HCT116 (cell line): Measurements from ENCODE around the gene CHRDL1. TPM values are rescaled to one million over a fixed set of nuclear protein-coding genes. Genes with fewer than 3 reads are reported as not detected.

Experiments used
- ATAC-seq: fragments of 200-7000 bp; cut with Tn5 transposase; 2 replicates; pipeline ENCODE4 v1.9.1; 2020; ENCODE audit warnings: mild to moderate bottlenecking, moderate library complexity
- Bru-seq: library from RNA; stranded (reverse); fragments of 400-500 nt; gene quantifications from one replicate; lab custom pipeline; 2021; lab: Mats Ljungman, UMichigan
- BruChase-seq, 2 experiments: library from RNA; stranded (reverse); fragments of 400-500 nt; gene quantifications; one replicate each; lab custom pipeline; 2021; lab: Mats Ljungman, UMichigan
- BruUV-seq: library from RNA; stranded (reverse); fragments of 400-500 nt; replicated peaks from 2 replicates; lab custom pipeline; 2021; lab: Mats Ljungman, UMichigan
- CTCF ChIA-PET: fragments of 300-600 bp; sonication (Branson Sonifier 250); formaldehyde crosslinking; loops from one replicate; lab custom pipeline; 2021; ENCODE audit warnings: antibody characterized with exemption; lab: Charles Lee
- POLR2A ChIA-PET: fragments of 300-600, 350-600 bp; sonication (Branson Sonifier 250); formaldehyde crosslinking; loops from one replicate; lab custom pipeline; 2021; ENCODE audit warnings: antibody characterized with exemption; lab: Charles Lee
- RAD21 ChIA-PET, 2 experiments: fragments of 300-600 bp; sonication (Branson Sonifier 250); formaldehyde crosslinking; loops; one replicate each; lab custom pipeline; 2023; ENCODE audit warnings: low total read pairs in 2 of 2; ENCODE audit not compliant: uncharacterized antibody in 2 of 2, unreplicated experiment in 2 of 2, low non-redundant PET in 1 of 2; lab: Charles Lee
- DNase-seq: peaks from one replicate; pipeline ENCODE4 v3.0.0-alpha.2; 2010; ENCODE audit warnings: low read depth, low spot score
- H2AFZ ChIP-seq: fragments of 200-600 bp; shearing (Covaris generic), sonication (generic); 2 replicates; pipeline ENCODE4 v1.6.1; 2017; ENCODE audit warnings: low read depth, mixed run types, mixed read lengths, antibody characterized with exemption, low read length; ENCODE audit not compliant: poor library complexity, severe bottlenecking
- H3K27ac ChIP-seq: 2 replicates; pipeline ENCODE4 v1.5.1; 2012; ENCODE audit warnings: low read depth, low read length
- H3K27me3 ChIP-seq: fragments of 200-600 bp; sonication (generic); 2 replicates; pipeline ENCODE4 v1.6.1; 2016; ENCODE audit warnings: mixed run types, low read length, mixed read lengths; ENCODE audit not compliant: insufficient read depth
- H3K36me3 ChIP-seq, 2 experiments: fragments of 200-500 bp in 1 of 2; fragments of 200-600 bp in 1 of 2; sonication (Bioruptor generic) in 1 of 2; sonication (generic) in 1 of 2; 2 replicates each; pipeline versions ENCODE4 v1.5.1 to v1.6.1; 2014 to 2016; ENCODE audit warnings: low read length in 2 of 2, inconsistent platforms in 1 of 2, mixed read lengths in 1 of 2, mixed run types in 1 of 2; ENCODE audit not compliant: insufficient read depth in 2 of 2, control insufficient read depth in 1 of 2
- H3K4me1 ChIP-seq, 2 experiments: fragments of 200-600 bp in 1 of 2; sonication (generic) in 1 of 2; 2 replicates each; pipeline versions ENCODE4 v1.5.1 to v1.6.1; 2012 to 2017; ENCODE audit warnings: low read length in 2 of 2, inconsistent platforms in 1 of 2, mild to moderate bottlenecking in 1 of 2, mixed read lengths in 1 of 2, mixed run types in 1 of 2, moderate library complexity in 1 of 2; ENCODE audit not compliant: insufficient read depth in 2 of 2, control insufficient read depth in 1 of 2
- H3K4me2 ChIP-seq: fragments of 200-600 bp; sonication (generic); 2 replicates; pipeline ENCODE4 v1.6.1; 2017; ENCODE audit warnings: mixed run types, low read length, mixed read lengths
- H3K4me3 ChIP-seq, 2 experiments: fragments of 200-600 bp in 1 of 2; sonication (generic) in 1 of 2; replicated peaks in 1 of 2; 2 replicates each; pipeline ENCODE4 v1.5.1; 2011 to 2016; ENCODE audit warnings: low read length in 2 of 2, control low read depth in 1 of 2, low read depth in 1 of 2, mild to moderate bottlenecking in 1 of 2, mixed read lengths in 1 of 2, mixed run types in 1 of 2
- H3K79me2 ChIP-seq: fragments of 200-600 bp; sonication (generic); 2 replicates; pipeline ENCODE4 v1.6.1; 2017; ENCODE audit warnings: mild to moderate bottlenecking, mixed run types, low read length, moderate library complexity, mixed read lengths; ENCODE audit not compliant: insufficient read depth
- H3K9ac ChIP-seq: fragments of 200-600 bp; sonication (generic); 2 replicates; pipeline ENCODE4 v1.6.1; 2016; ENCODE audit warnings: low read length, mixed read lengths
- H3K9me2 ChIP-seq: fragments of 200-600 bp; sonication (generic), shearing (Covaris generic); 2 replicates; pipeline ENCODE4 v1.6.1; 2017; ENCODE audit warnings: mixed run types, mild to moderate bottlenecking, moderate library complexity; ENCODE audit not compliant: insufficient read depth
- H3K9me3 ChIP-seq, 2 experiments: fragments of 200-500 bp in 1 of 2; fragments of 200-600 bp in 1 of 2; sonication (Bioruptor generic) in 1 of 2; sonication (generic) in 1 of 2; 2 replicates each; pipeline ENCODE4 v1.6.1; 2014 to 2017; ENCODE audit warnings: low read length in 2 of 2, mixed read lengths in 2 of 2, inconsistent platforms in 1 of 2, low read depth in 1 of 2, mild to moderate bottlenecking in 1 of 2, mixed run types in 1 of 2, moderate library complexity in 1 of 2; ENCODE audit not compliant: control insufficient read depth in 1 of 2, insufficient read depth in 1 of 2
- H4K20me1 ChIP-seq: fragments of 200-600 bp; sonication (generic), shearing (Covaris generic); 2 replicates; pipeline ENCODE4 v1.6.1; 2017; ENCODE audit warnings: mixed run types, mild to moderate bottlenecking, moderate library complexity; ENCODE audit not compliant: insufficient read depth
- ATF3 ChIP-seq: IDR thresholded peaks from 2 replicates; pipeline ENCODE4 v1.6.1; 2012
- CEBPB ChIP-seq: IDR thresholded peaks from 2 replicates; pipeline ENCODE4 v1.6.1; 2012; ENCODE audit warnings: low read depth
- CTCF ChIP-seq, 3 experiments: fragments of 200-600 bp in 1 of 3; sonication (generic) in 1 of 3; IDR thresholded peaks in 2 of 3; conservative IDR thresholded peaks in 1 of 3; 2 replicates each; pipeline ENCODE4 v1.5.1; 2012 to 2017; ENCODE audit warnings: low read depth in 2 of 3, low read length in 2 of 3, antibody characterized with exemption in 1 of 3, borderline replicate concordance in 1 of 3, control low read depth in 1 of 3, mild to moderate bottlenecking in 1 of 3, mixed read lengths in 1 of 3, mixed run types in 1 of 3, moderate library complexity in 1 of 3; ENCODE audit not compliant: insufficient read depth in 1 of 3
- EZH2 ChIP-seq: fragments of 200-600 bp; sonication (generic); IDR thresholded peaks from 2 replicates; pipeline ENCODE4 v1.6.1; 2017; ENCODE audit warnings: antibody characterized with exemption, mixed run types
- EZH2phosphoT487 ChIP-seq: fragments of 200-600 bp; IDR thresholded peaks from 2 replicates; pipeline ENCODE4 v1.6.1; 2018; ENCODE audit warnings: antibody characterized with exemption, borderline replicate concordance
- JUND ChIP-seq: IDR thresholded peaks from 2 replicates; pipeline ENCODE4 v1.6.1; 2012
- MAX ChIP-seq: IDR thresholded peaks from 2 replicates; pipeline ENCODE4 v1.6.1; 2012
- POLR2A ChIP-seq: IDR thresholded peaks from 2 replicates; pipeline ENCODE4 v1.7.0; 2011; ENCODE audit warnings: borderline replicate concordance; ENCODE audit not compliant: insufficient read depth, insufficient read length; ENCODE audit errors: extremely low read depth
- POLR2AphosphoS5 ChIP-seq: IDR thresholded peaks from 2 replicates; pipeline ENCODE4 v1.6.1; 2011; ENCODE audit warnings: mild to moderate bottlenecking, low read depth, low read length, moderate library complexity
- RAD21 ChIP-seq: IDR thresholded peaks from 2 replicates; pipeline ENCODE4 v1.6.1; 2012; ENCODE audit warnings: low read depth, mild to moderate bottlenecking
- REST ChIP-seq: IDR thresholded peaks from 2 replicates; pipeline ENCODE4 v1.6.1; 2012; ENCODE audit warnings: low read depth
- SIN3A ChIP-seq: IDR thresholded peaks from 2 replicates; pipeline ENCODE4 v1.6.1; 2012; ENCODE audit warnings: low read depth
- SP1 ChIP-seq: IDR thresholded peaks from 2 replicates; pipeline ENCODE4 v1.6.1; 2012; ENCODE audit warnings: low read depth
- TCF7L2 ChIP-seq: IDR thresholded peaks from 2 replicates; pipeline ENCODE4 v1.7.0; 2011; ENCODE audit warnings: borderline replicate concordance, inconsistent platforms; ENCODE audit not compliant: insufficient read depth, insufficient read length; ENCODE audit errors: extremely low read depth
- YY1 ChIP-seq: IDR thresholded peaks from 2 replicates; pipeline ENCODE4 v1.6.1; 2011; ENCODE audit warnings: low read length, low read depth, moderate library complexity, mild to moderate bottlenecking; ENCODE audit not compliant: insufficient replicate concordance; ENCODE audit errors: extremely low read depth
- ZBTB33 ChIP-seq: IDR thresholded peaks from 2 replicates; pipeline ENCODE4 v1.6.1; 2011; ENCODE audit warnings: mild to moderate bottlenecking, low read length, moderate library complexity; ENCODE audit not compliant: insufficient replicate concordance; ENCODE audit errors: extremely low read depth
- ZFX ChIP-seq: fragments of 450-650 bp; IDR thresholded peaks from 2 replicates; pipeline ENCODE4 v1.6.1; 2017
- ZNF274 ChIP-seq: fragments of 200-500 bp; sonication (Bioruptor generic); IDR thresholded peaks from 2 replicates; pipeline ENCODE4 v1.6.1; 2014; ENCODE audit warnings: mild to moderate bottlenecking, low read depth, low read length, inconsistent platforms
- intact Hi-C: fragments of 100-400 bp; cut with micrococcal nuclease; formaldehyde crosslinking; loops from 2 replicates; pipeline ENCODE4 v1.10.0; 2022
- long read RNA-seq: library from polyadenylated mRNA; unstranded; transcript quantifications from one replicate; pipeline ENCODE4 v2.0.0, GENCODE V29; 2021; ENCODE audit not compliant: unreplicated experiment
- polyA plus RNA-seq: library from polyadenylated mRNA; unstranded; fragments of >200 nt; gene quantifications from 2 replicates; pipeline ENCODE4 v1.2.1, GENCODE V29; 2012; ENCODE audit warnings: missing spikeins
- total RNA-seq: library from RNA; stranded (reverse); gene quantifications from one replicate; pipeline ENCODE4 v1.2.1, GENCODE V29; 2021; ENCODE audit not compliant: unreplicated experiment

The CHRDL1 gene
- total RNA-seq (0.05 TPM), Bru-seq, nascent RNA (not detected), BruChase-seq, experiment 1, labeled RNA remaining after a 6-hour chase (not detected), BruChase-seq, experiment 2, labeled RNA remaining after a 2-hour chase (not detected)
- polyA plus RNA-seq: not detected in 2 replicates
- long read RNA-seq: 0 reads

- no peak for DNase-seq
- Histone ChIP-seq H4K20me1 (no peaks in the 10 kb centered on the region), H3K4me2 (no peak within 1 kb of the TSS), H3K9me2 (no peaks in the 10 kb centered on the region), H2AFZ (no peak within 1 kb of the TSS), H3K27ac (no peak within 1 kb of the TSS), H3K9me3 (no peaks in the 10 kb centered on the region), H3K36me3 (no peaks in the 10 kb centered on the region), H3K9ac (no peak within 1 kb of the TSS), H3K79me2 (no peaks in the 10 kb centered on the region), H3K4me1 (no peaks in the 10 kb centered on the region), H3K27me3 (peaks cover 9% of the 10 kb centered on the region; the same call in 1 of the 2 replicates), H3K4me3 (no peak within 1 kb of the TSS)
- no TSS peak for BruUV-seq
- RAD21 ChIA-PET: no interaction called here
- CTCF ChIA-PET: no interaction called here
- POLR2A ChIA-PET: no interaction called here
- intact Hi-C loops: no loop called here
- ATAC-seq: no peak
- no peak for TF ChIP-seq EZH2
- no peak for TF ChIP-seq JUND
- TF ChIP-seq CTCF (IDR thresholded peaks at IDR 0.05 in 2 of 3, conservative IDR thresholded peaks at IDR 0.05 in 1 of 3; ENCODE audit: borderline replicate concordance in 1 of 3, insufficient read depth in 1 of 3, low read depth in 2 of 3, low read length in 2 of 3): no peak
- TF ChIP-seq ATF3: no peak
- no peak for TF ChIP-seq MAX
- TF ChIP-seq POLR2A: no peak
- TF ChIP-seq TCF7L2: no peak
- no peak for TF ChIP-seq ZFX
- no peak for TF ChIP-seq REST
- no peak for TF ChIP-seq ZNF274
- TF ChIP-seq SIN3A: no peak
- no peak for TF ChIP-seq POLR2AphosphoS5
- no peak for TF ChIP-seq YY1
- TF ChIP-seq RAD21: no peak
- no peak for TF ChIP-seq EZH2phosphoT487
- TF ChIP-seq ZBTB33: no peak
- TF ChIP-seq SP1: no peak
- TF ChIP-seq CEBPB: no peak
These were observed at the start of gene CHRDL1 for GRCh38 chrX:110795645-110796406. TSS of gene CHRDL1 (minus strand) at chrX:110795817. CDS start at chrX:110792181, 3,636 bp downstream.
